Measurements from ENCODE around the gene ABHD10.

ABHD10 gene

GRCh38 chr3:112011376-112011940, 32.6 kb downstream of the ABHD10 start:
- TF ChIP-seq, protein P1, sequence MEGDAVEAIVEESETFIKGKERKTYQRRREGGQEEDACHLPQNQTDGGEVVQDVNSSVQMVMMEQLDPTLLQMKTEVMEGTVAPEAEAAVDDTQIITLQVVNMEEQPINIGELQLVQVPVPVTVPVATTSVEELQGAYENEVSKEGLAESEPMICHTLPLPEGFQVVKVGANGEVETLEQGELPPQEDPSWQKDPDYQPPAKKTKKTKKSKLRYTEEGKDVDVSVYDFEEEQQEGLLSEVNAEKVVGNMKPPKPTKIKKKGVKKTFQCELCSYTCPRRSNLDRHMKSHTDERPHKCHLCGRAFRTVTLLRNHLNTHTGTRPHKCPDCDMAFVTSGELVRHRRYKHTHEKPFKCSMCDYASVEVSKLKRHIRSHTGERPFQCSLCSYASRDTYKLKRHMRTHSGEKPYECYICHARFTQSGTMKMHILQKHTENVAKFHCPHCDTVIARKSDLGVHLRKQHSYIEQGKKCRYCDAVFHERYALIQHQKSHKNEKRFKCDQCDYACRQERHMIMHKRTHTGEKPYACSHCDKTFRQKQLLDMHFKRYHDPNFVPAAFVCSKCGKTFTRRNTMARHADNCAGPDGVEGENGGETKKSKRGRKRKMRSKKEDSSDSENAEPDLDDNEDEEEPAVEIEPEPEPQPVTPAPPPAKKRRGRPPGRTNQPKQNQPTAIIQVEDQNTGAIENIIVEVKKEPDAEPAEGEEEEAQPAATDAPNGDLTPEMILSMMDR (IDR thresholded peaks at IDR 0.05) = no peak

- TF ChIP-seq, protein P1 (IDR thresholded peaks at IDR 0.05) = no peak
These were observed 33.6 kb downstream of the ABHD10 start for GRCh38 chr3:112012205-112012992.

DNA sequence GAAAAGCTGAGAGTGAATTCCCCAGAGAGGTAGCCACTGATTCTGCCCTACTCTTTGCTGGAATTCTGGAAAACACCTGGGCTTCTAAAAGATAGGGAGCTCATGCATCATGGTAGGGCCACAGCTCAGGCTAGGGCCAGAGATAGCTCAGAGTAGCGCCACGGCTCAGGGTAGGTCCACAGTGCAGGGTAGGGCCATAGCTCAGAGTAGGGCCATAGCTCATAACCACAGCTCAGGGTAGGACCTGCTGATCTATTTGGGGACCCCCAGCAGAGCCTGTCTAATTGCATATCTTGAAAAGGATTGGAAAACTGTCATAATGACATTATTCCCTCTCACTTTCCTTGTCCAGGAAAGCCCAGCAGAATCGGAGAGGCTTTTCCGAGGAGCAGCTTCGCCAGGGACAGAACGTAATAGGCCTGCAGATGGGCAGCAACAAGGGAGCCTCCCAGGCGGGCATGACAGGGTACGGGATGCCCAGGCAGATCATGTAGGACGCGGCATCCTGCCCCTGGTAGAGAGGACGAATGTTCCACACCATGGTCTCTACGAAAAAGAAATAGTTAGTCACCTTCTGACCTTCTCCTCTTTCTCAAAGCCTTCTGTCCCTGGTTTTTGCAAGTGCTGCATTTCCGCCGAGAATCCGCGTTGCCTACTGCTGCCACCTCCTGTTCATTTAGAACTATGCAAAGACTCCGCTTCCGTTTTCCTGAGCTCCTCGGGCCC, 34.4 kb downstream of the ABHD10 start:
- TF ChIP-seq, protein P1 (IDR thresholded peaks at IDR 0.05) = peak; percentile 52

GRCh38 chr3:112013784-112014143, 34.9 kb downstream of the ABHD10 start:
- TF ChIP-seq, protein P1 (IDR thresholded peaks at IDR 0.05) = no peak

- TF ChIP-seq, protein P1 (IDR thresholded peaks at IDR 0.05) = no peak
These were observed 38.3 kb downstream of the ABHD10 start for GRCh38 chr3:112017091-112017490.

- TF ChIP-seq, protein P1 (IDR thresholded peaks at IDR 0.05) = no peak
These were observed 39.9 kb downstream of the ABHD10 start for GRCh38 chr3:112018712-112019111.

DNA sequence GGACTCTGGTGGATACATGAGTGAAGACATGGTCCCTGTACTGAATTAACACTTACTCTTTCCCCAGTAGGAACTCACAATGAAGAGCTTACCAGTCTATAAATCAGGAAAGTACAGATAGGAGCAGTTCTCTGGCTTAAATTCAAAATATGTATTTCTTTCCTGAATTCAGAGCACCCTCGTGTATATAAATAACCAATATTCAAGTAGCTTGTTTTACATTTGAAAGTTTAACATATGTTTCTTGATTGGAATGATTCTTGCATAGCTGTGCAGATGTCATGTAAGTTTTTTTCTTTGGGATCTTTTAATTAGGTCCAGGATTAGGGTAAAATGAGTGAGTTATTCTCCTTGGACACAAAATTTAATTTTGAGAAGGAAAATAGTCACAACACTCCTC, 40.9 kb downstream of the ABHD10 start:
- TF ChIP-seq, protein P1 (IDR thresholded peaks at IDR 0.05) = no peak

Measured in LNCAP (cell line).